Keratinocyte (primary cell): Measurements from ENCODE around the gene PPM1H. TPM values are rescaled to one million over a fixed set of nuclear protein-coding genes. Genes with fewer than 3 reads are reported as not detected.

Experiments used
- DNase-seq: peaks from one replicate; pipeline ENCODE4 v3.0.0-alpha.2; 2011; ENCODE audit warnings: low read depth, missing footprints, low spot score
- FAIRE-seq: peaks from 2 replicates; lab custom pipeline; 2011; peaks lifted over from hg19 to GRCh38; lab: Jason Lieb, UNC
- H2AFZ ChIP-seq: 2 replicates; pipeline ENCODE4 v1.6.0; 2012; ENCODE audit warnings: low read length, control low read depth, inconsistent platforms; ENCODE audit not compliant: control insufficient read depth
- H3K27ac ChIP-seq: 2 replicates; pipeline ENCODE4 v1.5.1; 2011; ENCODE audit warnings: low read length; ENCODE audit not compliant: control insufficient read depth, insufficient read depth
- H3K27me3 ChIP-seq: 3 replicates; pipeline ENCODE4 v1.6.0; 2011; ENCODE audit warnings: low read length; ENCODE audit not compliant: control insufficient read depth, insufficient read depth; ENCODE audit errors: extremely low read depth
- H3K36me3 ChIP-seq, 2 experiments: 2 replicates in 1 of 2; 3 replicates in 1 of 2; pipeline ENCODE4 v1.5.1; 2011; ENCODE audit warnings: low read length in 2 of 2, mild to moderate bottlenecking in 1 of 2; ENCODE audit not compliant: control insufficient read depth in 2 of 2, insufficient read depth in 2 of 2; ENCODE audit errors: extremely low read depth in 1 of 2
- H3K4me1 ChIP-seq: 3 replicates; pipeline ENCODE4 v1.5.1; 2011; ENCODE audit warnings: low read length; ENCODE audit not compliant: control insufficient read depth, insufficient read depth; ENCODE audit errors: extremely low read depth
- H3K4me2 ChIP-seq: 3 replicates; pipeline ENCODE4 v1.6.0; 2011; ENCODE audit warnings: low read depth, low read length; ENCODE audit not compliant: control insufficient read depth, insufficient read depth; ENCODE audit errors: extremely low read depth
- H3K4me3 ChIP-seq, 3 experiments: fragments of 200-600 bp in 1 of 3; sonication (generic) in 1 of 3; 2 replicates in 2 of 3; 3 replicates in 1 of 3; pipeline ENCODE4 v1.5.1; 2011 to 2016; ENCODE audit warnings: low read length in 3 of 3, mild to moderate bottlenecking in 3 of 3, control low read depth in 2 of 3, inconsistent platforms in 1 of 3, low read depth in 1 of 3, mixed read lengths in 1 of 3, mixed run types in 1 of 3, moderate library complexity in 1 of 3; ENCODE audit not compliant: control insufficient read depth in 2 of 3, insufficient read depth in 2 of 3; ENCODE audit errors: extremely low read depth in 1 of 3
- H3K79me2 ChIP-seq: 2 replicates; pipeline ENCODE4 v1.6.0; 2012; ENCODE audit warnings: low read length; ENCODE audit not compliant: control insufficient read depth, insufficient read depth
- H3K9ac ChIP-seq: 3 replicates; pipeline ENCODE4 v1.6.0; 2011; ENCODE audit warnings: low read length; ENCODE audit not compliant: control insufficient read depth, insufficient read depth; ENCODE audit errors: extremely low read depth
- H3K9me1 ChIP-seq: 3 replicates; pipeline ENCODE4 v1.6.0; 2011; ENCODE audit warnings: low read length; ENCODE audit not compliant: control insufficient read depth, insufficient read depth; ENCODE audit errors: extremely low read depth
- H3K9me3 ChIP-seq: 2 replicates; pipeline ENCODE4 v1.5.1; 2012; ENCODE audit warnings: low read depth, low read length; ENCODE audit not compliant: control insufficient read depth
- H4K20me1 ChIP-seq: 3 replicates; pipeline ENCODE4 v1.6.0; 2011; ENCODE audit warnings: low read length; ENCODE audit not compliant: control insufficient read depth, insufficient read depth; ENCODE audit errors: extremely low read depth
- EZH2 ChIP-seq: IDR thresholded peaks from one replicate; pipeline ENCODE4 v1.6.1; 2012; ENCODE audit warnings: inconsistent platforms, mild to moderate bottlenecking, low read length, moderate library complexity
- dilution Hi-C: fragments of 300-500 bp; cut with MboI; formaldehyde crosslinking; loops from one replicate; pipeline ENCODE4 v1.7.0; 2020; ENCODE audit warnings: low sequenced_read_pairs; ENCODE audit not compliant: extremely low pct_ligation_motif_present
- polyA plus RNA-seq, 5 experiments: library from polyadenylated mRNA; depleted of rRNA in 3 of 5; stranded (reverse) in 3 of 5; stranded (forward) in 1 of 5; unstranded in 1 of 5; fragments of >200 nt; gene quantifications; 1 replicate in 1 of 5; 2 replicates in 3 of 5; 3 replicates in 1 of 5; pipeline versions ENCODE4 v1.2.1 to v1.2.3, GENCODE V29; 2011 to 2012; ENCODE audit warnings: missing spikeins in 2 of 5, low read depth in 1 of 5, low replicate concordance in 1 of 5
- TF ChIP-seq, protein P1 (sequence below), 3 experiments: IDR thresholded peaks in 1 of 3; conservative IDR thresholded peaks in 1 of 3; optimal IDR thresholded peaks in 1 of 3; 2 replicates in 2 of 3; 3 replicates in 1 of 3; pipeline versions ENCODE3 to v1.5.1; 2011; ENCODE audit warnings: low read length in 3 of 3, mild to moderate bottlenecking in 3 of 3, moderate library complexity in 2 of 3, control low read depth in 1 of 3, inconsistent platforms in 1 of 3; ENCODE audit not compliant: insufficient read depth in 2 of 3; ENCODE audit errors: extremely low read depth in 1 of 3

PPM1H gene
- polyA plus RNA-seq, 1 donor (not counting 4 experiments of a cell fraction or from before 2014, with no cell fraction given): 0.09 TPM

- Histone ChIP-seq H3K9me3 (no peaks in the 10 kb centered on the region), H3K79me2 (no peaks in the 10 kb centered on the region), H3K9me1 (no peaks in the 10 kb centered on the region), H3K27me3 (no peaks in the 10 kb centered on the region), H2AFZ (no peak overlapping the region), H3K4me2 (no peak overlapping the region), H4K20me1 (no peaks in the 10 kb centered on the region), H3K27ac (no peak overlapping the region), H3K36me3 (no peaks in the 10 kb centered on the region), H3K4me3 (no peak overlapping the region), H3K4me1 (no peaks in the 10 kb centered on the region), H3K9ac (no peak overlapping the region)
- FAIRE-seq: no peak
- dilution Hi-C loops: loop anchor here (25.0 kb wide), 1 partner anchor 165 kb away; no protein-coding TSS in a partner anchor
- TF ChIP-seq, protein P1, sequence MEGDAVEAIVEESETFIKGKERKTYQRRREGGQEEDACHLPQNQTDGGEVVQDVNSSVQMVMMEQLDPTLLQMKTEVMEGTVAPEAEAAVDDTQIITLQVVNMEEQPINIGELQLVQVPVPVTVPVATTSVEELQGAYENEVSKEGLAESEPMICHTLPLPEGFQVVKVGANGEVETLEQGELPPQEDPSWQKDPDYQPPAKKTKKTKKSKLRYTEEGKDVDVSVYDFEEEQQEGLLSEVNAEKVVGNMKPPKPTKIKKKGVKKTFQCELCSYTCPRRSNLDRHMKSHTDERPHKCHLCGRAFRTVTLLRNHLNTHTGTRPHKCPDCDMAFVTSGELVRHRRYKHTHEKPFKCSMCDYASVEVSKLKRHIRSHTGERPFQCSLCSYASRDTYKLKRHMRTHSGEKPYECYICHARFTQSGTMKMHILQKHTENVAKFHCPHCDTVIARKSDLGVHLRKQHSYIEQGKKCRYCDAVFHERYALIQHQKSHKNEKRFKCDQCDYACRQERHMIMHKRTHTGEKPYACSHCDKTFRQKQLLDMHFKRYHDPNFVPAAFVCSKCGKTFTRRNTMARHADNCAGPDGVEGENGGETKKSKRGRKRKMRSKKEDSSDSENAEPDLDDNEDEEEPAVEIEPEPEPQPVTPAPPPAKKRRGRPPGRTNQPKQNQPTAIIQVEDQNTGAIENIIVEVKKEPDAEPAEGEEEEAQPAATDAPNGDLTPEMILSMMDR (optimal IDR thresholded peaks at IDR 0.05 in 1 of 3, IDR thresholded peaks at IDR 0.05 in 1 of 3, conservative IDR thresholded peaks at IDR 0.05 in 1 of 3; ENCODE audit: extremely low read depth in 1 of 3, insufficient read depth in 2 of 3, low read length in 3 of 3): no peak
- no peak for TF ChIP-seq EZH2
- no peak for DNase-seq
Observed at GRCh38 chr12:62622177-62622576, 312.8 kb downstream of the PPM1H start.

DNA sequence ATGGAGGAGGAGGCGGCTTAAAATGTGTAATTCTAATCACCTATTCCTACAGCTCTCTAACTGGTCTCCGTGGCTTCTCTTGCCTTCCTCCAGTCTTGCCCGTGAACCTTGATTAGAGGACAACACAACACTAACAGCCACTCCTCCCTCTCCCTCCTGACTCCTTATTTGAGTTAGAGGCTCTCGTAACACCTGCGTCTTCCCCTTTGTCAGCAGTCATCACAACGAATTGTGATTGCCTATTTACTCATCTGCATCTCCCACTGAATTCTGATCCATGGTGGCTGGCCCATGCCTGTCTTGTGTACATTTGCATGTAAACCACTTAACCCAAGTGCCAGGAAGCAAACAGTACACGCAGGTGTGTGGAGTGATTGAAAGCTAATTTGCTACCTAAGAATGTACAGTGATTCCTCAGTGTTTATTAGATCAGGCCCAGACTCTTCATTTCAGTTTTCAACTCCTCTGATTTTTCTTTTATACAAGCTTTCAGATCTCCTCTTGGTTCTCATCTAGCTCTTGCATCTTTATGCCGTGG, 313.8 kb downstream of the PPM1H start:
- Histone ChIP-seq H3K4me2 (no peak overlapping the region), H2AFZ (no peak overlapping the region), H4K20me1 (no peaks in the 10 kb centered on the region), H3K4me3 (no peak overlapping the region), H3K9me1 (no peaks in the 10 kb centered on the region), H3K79me2 (no peaks in the 10 kb centered on the region), H3K27ac (no peak overlapping the region), H3K4me1 (no peaks in the 10 kb centered on the region), H3K9me3 (no peaks in the 10 kb centered on the region), H3K9ac (no peak overlapping the region), H3K27me3 (no peaks in the 10 kb centered on the region), H3K36me3 (no peaks in the 10 kb centered on the region)
- no peak for DNase-seq
- TF ChIP-seq EZH2: no peak
- TF ChIP-seq, protein P1 (optimal IDR thresholded peaks at IDR 0.05 in 1 of 3, IDR thresholded peaks at IDR 0.05 in 1 of 3, conservative IDR thresholded peaks at IDR 0.05 in 1 of 3; ENCODE audit: extremely low read depth in 1 of 3, insufficient read depth in 2 of 3, low read length in 3 of 3): no peak
- FAIRE-seq: no peak
- dilution Hi-C loops: loop anchor here (25.0 kb wide), 1 partner anchor 166 kb away; no protein-coding TSS in a partner anchor
